Psoas muscle (tissue), 8 donors: Measurements from ENCODE around the gene NR6A1. TPM values are rescaled to one million over a fixed set of nuclear protein-coding genes. Genes with fewer than 3 reads are reported as not detected.

ENCODE experiments used
- ATAC-seq, 4 donors: fragments of 200-7000 bp; cut with Tn5 transposase; one replicate each; pipeline ENCODE4 v1.9.1; 2020; ENCODE audit warnings: moderate library complexity in 3 of 4, mild to moderate bottlenecking in 2 of 4
- DNase-seq, 2 donors: peaks; one replicate each; pipeline ENCODE4 v3.0.0-alpha.2; 2020
- H3K27ac ChIP-seq: fragments of 200-600 bp; one replicate; pipeline ENCODE4 v1.8.0; 2022
- H3K27me3 ChIP-seq, 3 donors: fragments of 200-600 bp in 1 of 3; one replicate each; pipeline versions ENCODE4 v1.6.1 to v1.8.0; 2013 to 2022; ENCODE audit warnings: low read length in 2 of 3, mild to moderate bottlenecking in 2 of 3, moderate library complexity in 1 of 3; ENCODE audit not compliant: insufficient read depth in 3 of 3
- H3K36me3 ChIP-seq, 2 donors: fragments of 200-600 bp in 1 of 2; one replicate each; pipeline versions ENCODE4 v1.6.1 to v1.8.0; 2013 to 2022; ENCODE audit warnings: low read depth in 1 of 2, mild to moderate bottlenecking in 1 of 2, moderate library complexity in 1 of 2; ENCODE audit not compliant: insufficient read depth in 1 of 2
- H3K4me1 ChIP-seq: fragments of 200-600 bp; one replicate; pipeline ENCODE4 v1.8.0; 2022
- H3K4me3 ChIP-seq: fragments of 200-600 bp; one replicate; pipeline ENCODE4 v1.8.0; 2022; ENCODE audit warnings: mild to moderate bottlenecking
- H3K9me3 ChIP-seq: fragments of 200-600 bp; one replicate; pipeline ENCODE4 v1.8.0; 2022
- CTCF ChIP-seq: fragments of 200-600 bp; IDR thresholded peaks from one replicate; pipeline ENCODE4 v1.8.0; 2022; ENCODE audit warnings: antibody characterized with exemption
- WGBS, 3 donors: extraction: QIAGEN DNeasy Blood & Tissue Kit; methylation state at CpG; one replicate each; pipeline versions ENCODE4 v1.1.6 to v1.1.7; 2013; 5-methylcytosine and 5-hydroxymethylcytosine counted together
- intact Hi-C, 2 donors: fragments of 100-400 bp; cut with DNase I; formaldehyde crosslinking; loops; one replicate each; pipeline versions ENCODE4 v1.11.0 to v1.14.2; 2022
- polyA plus RNA-seq, 3 donors: library from polyadenylated mRNA; stranded (reverse); fragments of 200-250 nt; gene quantifications; one replicate each; pipeline ENCODE4 v1.2.3, GENCODE V29; 2013
- total RNA-seq, 4 donors: library from RNA; stranded (reverse); fragmentation: NEBNext Ultra II Directional in 2 of 4; extraction: Animal tissue kit (Norgen Biotek cat#: 25700) in 2 of 4; gene quantifications; one replicate each; pipeline versions ENCODE4 v1.2.1 to v1.2.4, GENCODE V29; 2021 to 2023
- donor health status: healthy with polysubstance abuse.
- donor health status: DM: no; HTN: no; CAD: no; lungs with moderate emphysema.
- donor health status: Bipolar disorder and iron deficiency.
- donor health status: healthy.
- donor health status: DM: yes; HTN: yes; CAD: no.
- donor health status: DM: no; HTN: no; CAD: no.
- donor health status: DM: no; HTN: no; CAD: no.
- donor health status: DM: yes; HTN: yes; CAD: no.

Gene NR6A1
- total and polyA plus RNA-seq, 7 donors = 0.32 to 2.6 (median 0.70) TPM

GRCh38 chr9:124532897-124533296, 238.2 kb downstream of the NR6A1 start:
- H3K36me3 ChIP-seq = peaks cover 0 to 8% of the 10 kb centered on the region in 2 donors
- DNase-seq = no peak
- no peaks in the 10 kb centered on the region for H3K9me3 ChIP-seq
- 89 to 92% (median 90%) methylated on average over 2 of the region's 2 CpGs for WGBS, 3 donors
- no peak for TF ChIP-seq CTCF
- no peak overlapping the region for H3K27ac ChIP-seq
- intact Hi-C loops = no loop called here
- no peak for ATAC-seq
- H3K27me3 ChIP-seq = no peaks in the 10 kb centered on the region
- no peak overlapping the region for H3K4me3 ChIP-seq
- no peaks in the 10 kb centered on the region for H3K4me1 ChIP-seq

GRCh38 chr9:124531115-124531514, 240.0 kb downstream of the NR6A1 start:
- no peak for TF ChIP-seq CTCF
- DNase-seq = no peak
- Histone ChIP-seq H3K27me3 (no peaks in the 10 kb centered on the region), H3K36me3 (peaks cover 0 to 4% of the 10 kb centered on the region in 2 donors), H3K9me3 (no peaks in the 10 kb centered on the region), H3K4me1 (no peaks in the 10 kb centered on the region), H3K27ac (no peak overlapping the region), H3K4me3 (no peak overlapping the region)
- intact Hi-C loops = no loop called here
- WGBS, 3 donors = 85 to 94% (median 92%) methylated on average over 2 of the region's 2 CpGs
- no peak for ATAC-seq

- ATAC-seq (no peak), DNase-seq (no peak)
- Histone ChIP-seq H3K9me3 (no peaks in the 10 kb centered on the region), H3K36me3 (no peaks in the 10 kb centered on the region), H3K27me3 (no peaks in the 10 kb centered on the region), H3K4me3 (no peak overlapping the region), H3K27ac (no peak overlapping the region), H3K4me1 (no peaks in the 10 kb centered on the region)
- intact Hi-C loops = no loop called here
- WGBS, 3 donors = 73 to 79% (median 73%) methylated on average over 4 of the region's 4 CpGs
- no peak for TF ChIP-seq CTCF
These were observed 240.9 kb downstream of the NR6A1 start for GRCh38 chr9:124530246-124530645.

GRCh38 chr9:124527781-124528180, 243.3 kb downstream of the NR6A1 start:
- WGBS, 3 donors = 85 to 91% (median 89%) methylated on average over 3 of the region's 3 CpGs
- Histone ChIP-seq H3K4me1 (no peaks in the 10 kb centered on the region), H3K27me3 (no peaks in the 10 kb centered on the region), H3K27ac (no peak overlapping the region), H3K4me3 (no peak overlapping the region), H3K36me3 (no peaks in the 10 kb centered on the region), H3K9me3 (no peaks in the 10 kb centered on the region)
- no peak for TF ChIP-seq CTCF
- ATAC-seq (no peak), DNase-seq (no peak)
- intact Hi-C loops = no loop called here

- Histone ChIP-seq H3K27ac (no peak overlapping the region), H3K9me3 (no peaks in the 10 kb centered on the region), H3K4me3 (no peak overlapping the region), H3K4me1 (no peaks in the 10 kb centered on the region), H3K27me3 (no peaks in the 10 kb centered on the region), H3K36me3 (no peaks in the 10 kb centered on the region)
- TF ChIP-seq CTCF = no peak
- WGBS, 3 donors = 92 to 95% (median 95%) methylated on average over 2 of the region's 2 CpGs
- intact Hi-C loops = no loop called here
- ATAC-seq = no peak
- no peak for DNase-seq
These were observed 244.9 kb downstream of the NR6A1 start for GRCh38 chr9:124526174-124526573.
